Measurements from ENCODE around the gene ADD3. TPM values are rescaled to one million over a fixed set of nuclear protein-coding genes. Genes with fewer than 3 reads are reported as not detected.

Gene ADD3
- total and polyA plus RNA-seq, 2 of the 13 experiments (the other 11 are each of a cell fraction or from before 2014, with no cell fraction given) = 44.7 to 57.5 TPM

DNA sequence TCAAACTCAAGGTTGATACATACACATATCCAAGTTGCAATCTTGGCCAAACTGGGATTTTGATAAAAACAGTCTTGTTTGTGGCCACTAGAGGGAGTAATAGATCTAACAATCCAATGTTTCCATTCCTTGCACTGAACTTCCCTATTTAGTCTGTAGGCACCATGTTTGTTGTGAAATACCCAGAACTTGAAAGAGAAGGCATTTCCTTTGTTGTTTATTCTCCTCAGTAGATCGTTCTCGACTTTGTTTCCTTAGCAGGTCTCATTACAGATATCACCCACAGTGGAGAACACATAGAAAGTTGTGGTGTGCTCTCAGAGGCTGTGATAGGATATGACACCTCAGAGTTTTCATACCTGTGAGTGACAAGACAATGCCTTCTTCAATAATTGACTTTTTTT, 129.4 kb downstream of the ADD3 start (continued):
- TF ChIP-seq ZBTB10 (CRISPR knock-in tag; IDR thresholded peaks at IDR 0.05; ENCODE audit: borderline replicate concordance) (no peak), ZBTB7B (CRISPR knock-in tag; IDR thresholded peaks at IDR 0.05) (no peak), ZNF280D (CRISPR knock-in tag; IDR thresholded peaks at IDR 0.05) (no peak), SMAD1 (CRISPR knock-in tag; IDR thresholded peaks at IDR 0.05; ENCODE audit: borderline replicate concordance, low read depth) (no peak), NR1H2 (CRISPR knock-in tag; IDR thresholded peaks at IDR 0.05; ENCODE audit: borderline replicate concordance, low read depth) (no peak), HNF1B (CRISPR knock-in tag; IDR thresholded peaks at IDR 0.05) (no peak), ZMYM3 (CRISPR knock-in tag; IDR thresholded peaks at IDR 0.05) (no peak), KDM4B (CRISPR knock-in tag; IDR thresholded peaks at IDR 0.05) (no peak), KDM1A (CRISPR knock-in tag; IDR thresholded peaks at IDR 0.05) (no peak), NFRKB (IDR thresholded peaks at IDR 0.05) (no peak), ZNF550 (CRISPR knock-in tag; IDR thresholded peaks at IDR 0.05; ENCODE audit: borderline replicate concordance) (no peak), IKZF1 (IDR thresholded peaks at IDR 0.05) (no peak), MIER3 (CRISPR knock-in tag; IDR thresholded peaks at IDR 0.05; ENCODE audit: borderline replicate concordance) (no peak), ZNF564 (CRISPR knock-in tag; IDR thresholded peaks at IDR 0.05) (no peak), ZC3H4 (CRISPR knock-in tag; IDR thresholded peaks at IDR 0.05; ENCODE audit: borderline replicate concordance) (no peak), IRF1 (CRISPR knock-in tag; IDR thresholded peaks at IDR 0.05; ENCODE audit: low read depth) (no peak), ATRX (CRISPR knock-in tag; IDR thresholded peaks at IDR 0.05; ENCODE audit: borderline replicate concordance) (no peak), RXRB (CRISPR knock-in tag; IDR thresholded peaks at IDR 0.05; ENCODE audit: borderline replicate concordance) (no peak), SRSF9 (IDR thresholded peaks at IDR 0.05; ENCODE audit: borderline replicate concordance, insufficient read depth, low read depth, low read length, poor library complexity, severe bottlenecking) (no peak)
- TF ChIP-seq, protein P1, sequence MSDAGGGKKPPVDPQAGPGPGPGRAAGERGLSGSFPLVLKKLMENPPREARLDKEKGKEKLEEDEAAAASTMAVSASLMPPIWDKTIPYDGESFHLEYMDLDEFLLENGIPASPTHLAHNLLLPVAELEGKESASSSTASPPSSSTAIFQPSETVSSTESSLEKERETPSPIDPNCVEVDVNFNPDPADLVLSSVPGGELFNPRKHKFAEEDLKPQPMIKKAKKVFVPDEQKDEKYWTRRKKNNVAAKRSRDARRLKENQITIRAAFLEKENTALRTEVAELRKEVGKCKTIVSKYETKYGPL (CRISPR knock-in tag; IDR thresholded peaks at IDR 0.05) = no peak
- TF ChIP-seq, protein P2, sequence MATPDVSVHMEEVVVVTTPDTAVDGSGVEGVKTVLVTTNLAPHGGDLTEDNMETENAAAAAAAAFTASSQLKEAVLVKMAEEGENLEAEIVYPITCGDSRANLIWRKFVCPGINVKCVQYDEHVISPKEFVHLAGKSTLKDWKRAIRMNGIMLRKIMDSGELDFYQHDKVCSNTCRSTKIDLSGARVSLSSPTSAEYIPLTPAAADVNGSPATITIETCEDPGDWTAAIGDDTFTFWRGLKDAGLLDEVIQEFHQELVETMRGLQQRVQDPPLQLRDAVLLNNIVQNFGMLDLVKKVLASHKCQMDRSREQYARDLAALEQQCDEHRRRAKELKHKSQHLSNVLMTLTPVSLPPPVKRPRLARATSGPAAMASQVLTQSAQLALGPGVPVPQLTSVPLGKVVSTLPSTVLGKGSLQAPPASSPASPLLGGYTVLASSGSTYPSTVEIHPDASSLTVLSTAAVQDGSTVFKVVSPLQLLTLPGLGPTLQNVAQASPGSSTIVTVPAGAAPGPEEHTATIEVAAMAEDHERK (CRISPR knock-in tag; IDR thresholded peaks at IDR 0.05; ENCODE audit: low read depth) = no peak

Measured in HepG2 (cell line).